ENCODE measurements around the gene DGKB. TPM values are rescaled to one million over a fixed set of nuclear protein-coding genes. Genes with fewer than 3 reads are reported as not detected.
"Not testable (repeated sequence)": the region's sequence is repeated elsewhere in the genome, so short reads cannot be mapped to it uniquely, and the experiment has no call there.

DGKB gene
- total RNA-seq, 4 donors from 2014 or later = 0.78 to 2.5 (median 1.5) TPM

DNA sequence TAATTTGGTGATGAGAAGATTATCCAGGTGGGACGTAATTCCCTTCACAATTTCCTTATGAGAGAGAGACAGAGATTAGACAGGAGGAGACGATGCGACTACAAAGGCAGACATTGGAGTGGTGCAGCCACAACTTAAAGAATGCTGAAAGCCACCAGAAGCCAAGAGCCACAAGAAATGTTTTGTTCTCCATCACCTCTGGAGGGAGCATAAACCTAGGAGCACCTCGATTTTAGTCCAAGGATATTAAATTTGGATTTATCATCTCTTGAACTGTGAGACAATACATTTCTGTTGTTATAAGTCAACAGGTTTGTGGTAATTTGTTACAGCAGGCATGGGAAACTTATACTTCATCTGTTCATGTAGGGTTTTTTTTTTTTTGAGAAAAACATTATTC is 418.9 kb downstream of the DGKB start:
- H3K4me1 ChIP-seq = no peaks in the 10 kb centered on the region
- H3K27ac ChIP-seq = no peak overlapping the region
- WGBS, 2 donors = 77 to 91% methylated on average over 4 of the region's 4 CpGs
- H3K4me3 ChIP-seq = no peak overlapping the region
- TF ChIP-seq POLR2A (IDR thresholded peaks at IDR 0.05) = no peak
- TF ChIP-seq, protein P1, sequence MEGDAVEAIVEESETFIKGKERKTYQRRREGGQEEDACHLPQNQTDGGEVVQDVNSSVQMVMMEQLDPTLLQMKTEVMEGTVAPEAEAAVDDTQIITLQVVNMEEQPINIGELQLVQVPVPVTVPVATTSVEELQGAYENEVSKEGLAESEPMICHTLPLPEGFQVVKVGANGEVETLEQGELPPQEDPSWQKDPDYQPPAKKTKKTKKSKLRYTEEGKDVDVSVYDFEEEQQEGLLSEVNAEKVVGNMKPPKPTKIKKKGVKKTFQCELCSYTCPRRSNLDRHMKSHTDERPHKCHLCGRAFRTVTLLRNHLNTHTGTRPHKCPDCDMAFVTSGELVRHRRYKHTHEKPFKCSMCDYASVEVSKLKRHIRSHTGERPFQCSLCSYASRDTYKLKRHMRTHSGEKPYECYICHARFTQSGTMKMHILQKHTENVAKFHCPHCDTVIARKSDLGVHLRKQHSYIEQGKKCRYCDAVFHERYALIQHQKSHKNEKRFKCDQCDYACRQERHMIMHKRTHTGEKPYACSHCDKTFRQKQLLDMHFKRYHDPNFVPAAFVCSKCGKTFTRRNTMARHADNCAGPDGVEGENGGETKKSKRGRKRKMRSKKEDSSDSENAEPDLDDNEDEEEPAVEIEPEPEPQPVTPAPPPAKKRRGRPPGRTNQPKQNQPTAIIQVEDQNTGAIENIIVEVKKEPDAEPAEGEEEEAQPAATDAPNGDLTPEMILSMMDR (IDR thresholded peaks at IDR 0.05) = no peak
- TF ChIP-seq EP300 (IDR thresholded peaks at IDR 0.05) = no peak
- no peaks in the 10 kb centered on the region for H3K36me3 ChIP-seq
- DNase-seq (ENCODE audit: low spot score in 2 of 2) = no peak
- H3K9me3 ChIP-seq = no peaks in the 10 kb centered on the region
- H3K27me3 ChIP-seq = no peaks in the 10 kb centered on the region

DNA sequence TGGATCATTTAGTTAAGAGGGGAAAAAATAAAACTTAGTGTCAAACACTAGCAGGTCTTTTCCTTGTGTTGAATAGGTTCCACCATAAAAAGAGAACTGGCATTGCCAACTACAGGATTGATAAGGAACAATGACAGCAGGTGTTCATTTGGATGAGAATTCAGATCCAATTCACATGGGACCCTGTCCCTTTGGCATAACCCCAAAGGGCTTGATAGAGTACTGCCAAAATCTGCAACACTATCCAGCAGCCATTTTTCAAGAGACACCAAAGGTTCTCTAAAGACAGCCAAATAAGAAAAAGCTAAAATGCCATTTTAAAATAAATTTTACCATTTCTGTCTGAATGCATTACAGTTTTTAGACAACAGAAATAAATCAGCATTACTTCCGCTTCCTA is 422.3 kb downstream of the DGKB start:
- 84 to 87% methylated on average over 1 of the region's 1 CpG for WGBS, 2 donors
- Histone ChIP-seq H3K36me3 (no peaks in the 10 kb centered on the region), H3K27ac (no peak overlapping the region), H3K4me3 (no peak overlapping the region), H3K4me1 (no peaks in the 10 kb centered on the region), H3K9me3 (no peaks in the 10 kb centered on the region), H3K27me3 (no peaks in the 10 kb centered on the region)
- DNase-seq (ENCODE audit: low spot score in 2 of 2) = no peak
- TF ChIP-seq POLR2A (IDR thresholded peaks at IDR 0.05) = no peak
- TF ChIP-seq EP300 (IDR thresholded peaks at IDR 0.05) = no peak
- TF ChIP-seq, protein P1 (IDR thresholded peaks at IDR 0.05) = no peak

DNA sequence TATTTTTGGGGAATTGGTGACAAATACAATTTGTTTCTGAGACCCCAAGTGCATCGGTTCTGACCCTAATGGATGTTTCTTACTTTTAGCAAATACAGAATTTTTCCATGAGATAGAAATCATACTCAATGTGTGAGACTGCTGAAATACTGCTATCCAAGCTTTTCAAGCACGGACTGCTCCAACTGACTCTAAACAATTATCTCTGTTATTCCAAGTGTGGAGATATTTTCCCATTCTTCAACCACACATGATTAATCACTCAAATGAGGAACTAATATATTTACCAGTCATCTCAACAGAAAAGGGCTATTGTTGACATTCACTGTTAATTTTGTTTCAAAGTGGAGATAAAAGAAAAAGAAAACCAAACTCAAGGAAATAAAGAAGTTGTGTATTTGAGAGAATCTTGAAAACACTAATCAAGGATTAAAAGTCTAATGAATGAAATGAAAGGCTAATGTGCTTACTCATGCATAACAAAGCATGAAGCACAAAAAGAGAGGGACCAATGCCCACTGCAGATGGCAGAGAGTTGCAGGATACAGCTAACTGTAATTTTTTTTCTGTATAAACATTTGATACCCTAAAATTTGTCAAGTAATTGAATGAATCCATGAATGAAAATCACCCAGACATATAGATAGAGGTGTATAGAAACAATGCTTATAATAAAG is 423.6 kb downstream of the DGKB start:
- DNase-seq (ENCODE audit: low spot score in 2 of 2) = no peak
- TF ChIP-seq EP300 (IDR thresholded peaks at IDR 0.05) = no peak
- TF ChIP-seq POLR2A (IDR thresholded peaks at IDR 0.05) = no peak
- TF ChIP-seq, protein P1 (IDR thresholded peaks at IDR 0.05) = no peak
- Histone ChIP-seq H3K36me3 (no peaks in the 10 kb centered on the region), H3K27me3 (no peaks in the 10 kb centered on the region), H3K4me3 (no peak overlapping the region), H3K9me3 (no peaks in the 10 kb centered on the region), H3K4me1 (no peaks in the 10 kb centered on the region), H3K27ac (no peak overlapping the region)
- WGBS, 2 donors = 37 to 48% methylated on average over 2 of the region's 2 CpGs

DNA sequence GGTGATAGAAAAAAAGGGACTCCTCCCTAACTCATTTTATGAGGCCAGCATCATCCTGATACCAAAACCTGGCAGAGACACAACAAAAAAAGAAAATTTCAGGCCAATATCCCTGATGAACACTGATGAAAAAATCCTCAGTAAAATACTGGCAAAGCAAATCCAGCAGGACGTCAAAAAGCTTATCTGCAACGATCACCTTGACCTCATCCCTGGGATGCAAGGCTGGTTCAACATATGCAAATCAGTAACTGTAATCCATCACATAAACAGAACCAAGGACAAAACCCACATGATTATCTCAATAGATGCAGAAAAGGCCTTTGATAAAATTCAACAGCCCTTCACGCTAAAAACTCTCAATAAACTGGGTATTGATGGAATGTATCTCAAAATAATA is 440.8 kb downstream of the DGKB start:
- WGBS, 2 donors = 33 to 54% methylated on average over 3 of the region's 3 CpGs
- not testable (repeated sequence) for DNase-seq (ENCODE audit: low spot score in 2 of 2); H3K4me3 ChIP-seq; H3K27ac ChIP-seq; H3K27me3 ChIP-seq; H3K36me3 ChIP-seq; H3K4me1 ChIP-seq
- H3K9me3 ChIP-seq = peaks cover 0 to 11% (median 0%) of the 10 kb centered on the region in 4 donors

DNA sequence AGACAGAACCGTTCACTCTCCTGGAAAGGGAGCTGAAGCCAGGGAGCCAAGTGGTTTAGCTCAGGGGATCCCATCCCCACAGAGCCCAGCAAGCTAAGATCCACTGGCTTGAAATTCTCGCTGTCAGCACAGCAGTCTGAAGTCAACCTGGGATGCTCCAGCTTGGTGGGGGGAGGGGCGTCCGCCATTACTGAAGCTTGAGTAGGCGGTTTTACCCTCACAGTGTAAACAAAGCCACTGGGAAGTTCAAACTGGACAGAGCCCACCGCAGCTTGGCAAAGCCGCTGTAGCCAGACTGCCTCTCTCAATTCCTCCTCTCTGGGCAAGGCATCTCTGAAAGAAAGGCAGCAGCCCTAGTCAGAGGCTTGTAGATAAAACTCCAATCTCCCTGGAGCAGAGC is 443.7 kb downstream of the DGKB start:
- WGBS, 2 donors = 88 to 90% methylated on average over 5 to 7 of the region's 7 CpGs
- not testable (repeated sequence) for H3K27ac ChIP-seq; H3K4me3 ChIP-seq; DNase-seq (ENCODE audit: low spot score in 2 of 2); H3K27me3 ChIP-seq; H3K36me3 ChIP-seq; H3K4me1 ChIP-seq
- peaks cover 0 to 11% (median 0%) of the 10 kb centered on the region in 4 donors for H3K9me3 ChIP-seq

DNA sequence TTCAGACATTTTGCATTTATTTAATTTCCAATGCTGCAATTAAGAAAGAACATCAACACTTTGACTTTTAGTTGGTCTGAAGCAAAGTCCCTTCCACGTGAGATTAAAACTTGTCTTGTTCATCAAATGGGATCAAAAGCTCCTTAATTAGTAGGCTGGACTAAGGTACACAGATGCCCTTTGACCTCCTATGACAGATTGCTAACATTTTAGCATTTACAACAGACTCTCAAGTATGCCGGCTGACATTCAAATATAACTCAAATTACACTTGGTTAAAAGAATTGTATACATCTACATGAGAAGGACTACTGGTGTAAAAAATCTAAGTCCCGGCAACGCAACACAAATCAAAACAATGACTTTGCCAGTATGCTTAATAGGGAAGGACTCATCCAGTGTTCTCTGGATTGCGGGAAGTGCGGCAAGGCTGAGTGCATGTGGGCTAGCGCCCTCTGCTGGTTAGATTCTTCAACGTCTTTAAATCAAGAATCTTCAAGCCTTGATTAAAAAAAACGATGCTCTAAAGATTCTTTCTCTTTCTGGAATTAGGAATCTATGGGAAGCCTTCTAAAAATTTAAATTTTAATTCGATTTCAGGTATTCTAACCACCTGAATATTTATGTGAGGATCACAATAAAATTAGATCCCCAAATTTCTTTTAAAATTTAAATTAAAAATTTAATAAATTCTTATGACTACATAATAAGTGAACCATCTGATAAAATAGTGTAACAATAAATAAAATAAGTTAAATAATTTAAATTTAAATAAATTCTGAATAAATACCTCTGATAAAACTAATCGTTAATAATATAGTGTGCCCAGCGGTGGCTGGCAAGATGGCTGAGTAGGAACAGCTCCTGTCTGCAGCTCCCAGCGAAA is 444.7 kb downstream of the DGKB start:
- peak; percentile 34 to 84 for DNase-seq (ENCODE audit: low spot score in 2 of 2)
- Histone ChIP-seq H3K4me1 (peaks cover 0 to 3% (median 0%) of the 10 kb centered on the region in 4 donors), H3K27me3 (no peaks in the 10 kb centered on the region), H3K4me3 (no peak overlapping the region), H3K9me3 (peaks cover 0 to 10% (median 0%) of the 10 kb centered on the region in 4 donors), H3K36me3 (no peaks in the 10 kb centered on the region), H3K27ac (no peak overlapping the region)
- TF ChIP-seq EP300 (IDR thresholded peaks at IDR 0.05) = no peak
- TF ChIP-seq, protein P1 (IDR thresholded peaks at IDR 0.05) = peak; percentile 73 to 85 (median 80)
- WGBS, 2 donors = 25 to 27% methylated on average over 13 of the region's 13 CpGs
